ENCODE data around the gene DNAAF5. TPM values are rescaled to one million over a fixed set of nuclear protein-coding genes. Genes with fewer than 3 reads are reported as not detected.

DNAAF5 gene
- total and polyA plus RNA-seq, 9 donors, result 14.3 to 28.4 (median 26.2) TPM

GRCh38 chr7:755413-755805 is 28.9 kb downstream of the DNAAF5 start:
- DNase-seq, result no peak
- 84% methylated on average over 5 of the region's 9 CpGs for WGBS (ENCODE audit: insufficient coverage)
- no peaks in the 10 kb centered on the region for H3K4me1 ChIP-seq (ENCODE audit: control insufficient read depth, insufficient read depth, low read length)
- H3K27me3 ChIP-seq (ENCODE audit: control insufficient read depth, insufficient read depth, low read length), result no peaks in the 10 kb centered on the region
- no peak overlapping the region for H3K4me3 ChIP-seq (ENCODE audit: low read length)
- no peak overlapping the region for H3K27ac ChIP-seq (ENCODE audit: low read length)
- H3K36me3 ChIP-seq (ENCODE audit: control insufficient read depth, insufficient read depth, low read length), result peaks cover 62% of the 10 kb centered on the region
- H3K9me3 ChIP-seq (replicated peaks; ENCODE audit: control insufficient read depth, low read depth, low read length), result no peaks in the 10 kb centered on the region

GRCh38 chr7:756231-756927 is 29.9 kb downstream of the DNAAF5 start:
- Histone ChIP-seq H3K9me3 (replicated peaks; ENCODE audit: control insufficient read depth, low read depth, low read length) (no peaks in the 10 kb centered on the region), H3K27me3 (ENCODE audit: control insufficient read depth, insufficient read depth, low read length) (no peaks in the 10 kb centered on the region), H3K27ac (ENCODE audit: low read length) (no peak overlapping the region), H3K36me3 (ENCODE audit: control insufficient read depth, insufficient read depth, low read length) (peaks cover 66% of the 10 kb centered on the region), H3K4me1 (ENCODE audit: control insufficient read depth, insufficient read depth, low read length) (no peaks in the 10 kb centered on the region), H3K4me3 (ENCODE audit: low read length) (no peak overlapping the region)
- no peak for DNase-seq
- WGBS (ENCODE audit: insufficient coverage), result 90% methylated on average over 30 of the region's 30 CpGs

- 94% methylated on average over 29 of the region's 35 CpGs for WGBS (ENCODE audit: insufficient coverage)
- no peaks in the 10 kb centered on the region for H3K9me3 ChIP-seq (replicated peaks; ENCODE audit: control insufficient read depth, low read depth, low read length)
- DNase-seq, result no peak
Observed at GRCh38 chr7:756928-757560, 30.5 kb downstream of the DNAAF5 start.

GRCh38 chr7:757741-758163 is 31.3 kb downstream of the DNAAF5 start:
- Histone ChIP-seq H3K4me1 (ENCODE audit: control insufficient read depth, insufficient read depth, low read length) (no peaks in the 10 kb centered on the region), H3K4me3 (ENCODE audit: low read length) (no peak overlapping the region), H3K9me3 (replicated peaks; ENCODE audit: control insufficient read depth, low read depth, low read length) (no peaks in the 10 kb centered on the region), H3K27me3 (ENCODE audit: control insufficient read depth, insufficient read depth, low read length) (no peaks in the 10 kb centered on the region), H3K27ac (ENCODE audit: low read length) (no peak overlapping the region), H3K36me3 (ENCODE audit: control insufficient read depth, insufficient read depth, low read length) (peaks cover 69% of the 10 kb centered on the region)
- DNase-seq, result no peak
- WGBS (ENCODE audit: insufficient coverage), result 94% methylated on average over 12 of the region's 19 CpGs

More at GRCh38 chr7:756928-757560, 30.5 kb downstream of the DNAAF5 start:
- Histone ChIP-seq H3K36me3 (ENCODE audit: control insufficient read depth, insufficient read depth, low read length) (peaks cover 72% of the 10 kb centered on the region), H3K27me3 (ENCODE audit: control insufficient read depth, insufficient read depth, low read length) (no peaks in the 10 kb centered on the region), H3K27ac (ENCODE audit: low read length) (no peak overlapping the region), H3K4me3 (ENCODE audit: low read length) (no peak overlapping the region), H3K4me1 (ENCODE audit: control insufficient read depth, insufficient read depth, low read length) (no peaks in the 10 kb centered on the region)

GRCh38 chr7:759569-759968 is 33.1 kb downstream of the DNAAF5 start:
- H3K27ac ChIP-seq (ENCODE audit: low read length), result no peak overlapping the region
- WGBS (ENCODE audit: insufficient coverage), result 78% methylated on average over 7 of the region's 8 CpGs
- H3K4me3 ChIP-seq (ENCODE audit: low read length), result no peak overlapping the region
- H3K4me1 ChIP-seq (ENCODE audit: control insufficient read depth, insufficient read depth, low read length), result no peaks in the 10 kb centered on the region
- no peak for DNase-seq
- H3K9me3 ChIP-seq (replicated peaks; ENCODE audit: control insufficient read depth, low read depth, low read length), result no peaks in the 10 kb centered on the region
- H3K27me3 ChIP-seq (ENCODE audit: control insufficient read depth, insufficient read depth, low read length), result no peaks in the 10 kb centered on the region
- peaks cover 72% of the 10 kb centered on the region for H3K36me3 ChIP-seq (ENCODE audit: control insufficient read depth, insufficient read depth, low read length)

- DNase-seq, result no peak
- Histone ChIP-seq H3K4me1 (ENCODE audit: control insufficient read depth, insufficient read depth, low read length) (no peaks in the 10 kb centered on the region), H3K27me3 (ENCODE audit: control insufficient read depth, insufficient read depth, low read length) (no peaks in the 10 kb centered on the region), H3K9me3 (replicated peaks; ENCODE audit: control insufficient read depth, low read depth, low read length) (no peaks in the 10 kb centered on the region), H3K27ac (ENCODE audit: low read length) (no peak overlapping the region), H3K36me3 (ENCODE audit: control insufficient read depth, insufficient read depth, low read length) (peaks cover 72% of the 10 kb centered on the region), H3K4me3 (ENCODE audit: low read length) (no peak overlapping the region)
- WGBS (ENCODE audit: insufficient coverage), result 86% methylated on average over 9 of the region's 16 CpGs
Observed at GRCh38 chr7:760006-760405, 33.5 kb downstream of the DNAAF5 start.

GRCh38 chr7:761101-761500 is 34.6 kb downstream of the DNAAF5 start:
- no peak overlapping the region for H3K4me3 ChIP-seq (ENCODE audit: low read length)
- no peaks in the 10 kb centered on the region for H3K9me3 ChIP-seq (replicated peaks; ENCODE audit: control insufficient read depth, low read depth, low read length)
- no peaks in the 10 kb centered on the region for H3K27me3 ChIP-seq (ENCODE audit: control insufficient read depth, insufficient read depth, low read length)
- H3K4me1 ChIP-seq (ENCODE audit: control insufficient read depth, insufficient read depth, low read length), result no peaks in the 10 kb centered on the region
- H3K36me3 ChIP-seq (ENCODE audit: control insufficient read depth, insufficient read depth, low read length), result peaks cover 74% of the 10 kb centered on the region
- no peak for DNase-seq
- 94% methylated on average over 10 of the region's 12 CpGs for WGBS (ENCODE audit: insufficient coverage)
- H3K27ac ChIP-seq (ENCODE audit: low read length), result no peak overlapping the region

GRCh38 chr7:761631-762030 is 35.1 kb downstream of the DNAAF5 start:
- WGBS (ENCODE audit: insufficient coverage), result 90% methylated on average over 10 of the region's 11 CpGs

GRCh38 chr7:762885-763284 is 36.4 kb downstream of the DNAAF5 start:
- H3K4me3 ChIP-seq (ENCODE audit: low read length), result no peak overlapping the region
- H3K27ac ChIP-seq (ENCODE audit: low read length), result no peak overlapping the region
- peaks cover under 1% of the 10 kb centered on the region for H3K4me1 ChIP-seq (ENCODE audit: control insufficient read depth, insufficient read depth, low read length)
- no peak for DNase-seq
- peaks cover 65% of the 10 kb centered on the region for H3K36me3 ChIP-seq (ENCODE audit: control insufficient read depth, insufficient read depth, low read length)
- H3K27me3 ChIP-seq (ENCODE audit: control insufficient read depth, insufficient read depth, low read length), result no peaks in the 10 kb centered on the region
- H3K9me3 ChIP-seq (replicated peaks; ENCODE audit: control insufficient read depth, low read depth, low read length), result no peaks in the 10 kb centered on the region
- 87% methylated on average over 3 of the region's 5 CpGs for WGBS (ENCODE audit: insufficient coverage)

More at GRCh38 chr7:761631-762030, 35.1 kb downstream of the DNAAF5 start:
- no peak overlapping the region for H3K27ac ChIP-seq (ENCODE audit: low read length)
- H3K27me3 ChIP-seq (ENCODE audit: control insufficient read depth, insufficient read depth, low read length), result no peaks in the 10 kb centered on the region
- no peaks in the 10 kb centered on the region for H3K9me3 ChIP-seq (replicated peaks; ENCODE audit: control insufficient read depth, low read depth, low read length)
- peaks cover 72% of the 10 kb centered on the region for H3K36me3 ChIP-seq (ENCODE audit: control insufficient read depth, insufficient read depth, low read length)
- no peaks in the 10 kb centered on the region for H3K4me1 ChIP-seq (ENCODE audit: control insufficient read depth, insufficient read depth, low read length)
- DNase-seq, result no peak
- H3K4me3 ChIP-seq (ENCODE audit: low read length), result no peak overlapping the region

- Histone ChIP-seq H3K4me1 (ENCODE audit: control insufficient read depth, insufficient read depth, low read length) (peaks cover 10% of the 10 kb centered on the region), H3K9me3 (replicated peaks; ENCODE audit: control insufficient read depth, low read depth, low read length) (no peaks in the 10 kb centered on the region), H3K27me3 (ENCODE audit: control insufficient read depth, insufficient read depth, low read length) (no peaks in the 10 kb centered on the region), H3K4me3 (ENCODE audit: low read length) (no peak overlapping the region), H3K36me3 (ENCODE audit: control insufficient read depth, insufficient read depth, low read length) (peaks cover 62% of the 10 kb centered on the region), H3K27ac (ENCODE audit: low read length) (no peak overlapping the region)
- DNase-seq, result no peak
- WGBS (ENCODE audit: insufficient coverage), result 96% methylated on average over 19 of the region's 19 CpGs
Observed at GRCh38 chr7:763762-764161, 37.3 kb downstream of the DNAAF5 start.
